ENCODE results near the gene SHC3. TPM values are rescaled to one million over a fixed set of nuclear protein-coding genes. Genes with fewer than 3 reads are reported as not detected.

Gene SHC3
- total and polyA plus RNA-seq, 4 donors, result 0.10 to 6.9 (median 1.1) TPM; not detected in 1

- 78 to 79% methylated on average over 4 of the region's 4 CpGs for WGBS, 2 donors
Observed at GRCh38 chr9:89071591-89071990, 107.0 kb downstream of the SHC3 start.

GRCh38 chr9:89066835-89067234 is 111.8 kb downstream of the SHC3 start:
- Histone ChIP-seq H3K36me3 (ENCODE audit: control insufficient read depth in 1 of 2, insufficient read depth in 2 of 2, low read length in 1 of 2) (no peaks in the 10 kb centered on the region), H3K9me3 (ENCODE audit: control insufficient read depth, low read length) (no peaks in the 10 kb centered on the region), H3K4me1 (ENCODE audit: control insufficient read depth in 1 of 2, insufficient read depth in 2 of 2, low read length in 2 of 2) (no peaks in the 10 kb centered on the region), H3K4me3 (ENCODE audit: low read length in 2 of 2) (no peak overlapping the region), H3K27ac (ENCODE audit: low read depth in 1 of 2, low read length in 2 of 2) (no peak overlapping the region), H3K27me3 (ENCODE audit: control insufficient read depth in 1 of 2, insufficient read depth in 2 of 2, low read length in 1 of 2) (no peaks in the 10 kb centered on the region)
- ATAC-seq (ENCODE audit: low FRiP score) (no peak), DNase-seq (no peak)
- WGBS, 2 donors, result 76 to 79% methylated on average over 4 of the region's 4 CpGs
- intact Hi-C loops (cut with DNase I), result no loop called here

More at GRCh38 chr9:89071591-89071990, 107.0 kb downstream of the SHC3 start:
- H3K9me3 ChIP-seq (ENCODE audit: control insufficient read depth, low read length), result no peaks in the 10 kb centered on the region
- H3K4me1 ChIP-seq (ENCODE audit: control insufficient read depth in 1 of 2, insufficient read depth in 2 of 2, low read length in 2 of 2), result no peaks in the 10 kb centered on the region
- H3K4me3 ChIP-seq (ENCODE audit: low read length in 2 of 2), result no peak overlapping the region
- no peaks in the 10 kb centered on the region for H3K36me3 ChIP-seq (ENCODE audit: control insufficient read depth in 1 of 2, insufficient read depth in 2 of 2, low read length in 1 of 2)
- no peak for ATAC-seq (ENCODE audit: low FRiP score)
- intact Hi-C loops (cut with DNase I), result no loop called here
- H3K27ac ChIP-seq (ENCODE audit: low read depth in 1 of 2, low read length in 2 of 2), result no peak overlapping the region
- DNase-seq, result no peak
- no peaks in the 10 kb centered on the region for H3K27me3 ChIP-seq (ENCODE audit: control insufficient read depth in 1 of 2, insufficient read depth in 2 of 2, low read length in 1 of 2)

DNA sequence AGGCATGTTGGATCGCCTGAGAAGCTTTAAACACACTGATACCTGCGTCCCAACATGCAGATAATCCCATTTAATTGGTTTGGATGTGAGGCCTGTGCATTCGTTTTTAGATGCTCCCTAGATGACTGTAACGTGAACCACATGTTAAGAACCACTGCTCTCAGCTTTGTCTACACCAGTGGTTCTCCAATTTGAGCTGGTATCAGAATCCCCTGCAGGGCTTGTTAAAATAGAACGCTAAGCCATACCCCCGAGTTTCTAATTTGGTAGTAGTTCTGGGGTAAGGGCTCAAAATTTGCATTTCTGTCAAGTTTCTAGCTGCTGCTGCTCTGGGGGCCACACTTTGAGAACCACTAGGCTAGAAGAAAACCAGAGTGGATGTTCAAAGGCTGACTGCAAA is 112.7 kb downstream of the SHC3 start:
- no peak overlapping the region for H3K27ac ChIP-seq (ENCODE audit: low read depth in 1 of 2, low read length in 2 of 2)
- no peak for DNase-seq
- H3K4me3 ChIP-seq (ENCODE audit: low read length in 2 of 2), result no peak overlapping the region
- no peak for ATAC-seq (ENCODE audit: low FRiP score)
- H3K36me3 ChIP-seq (ENCODE audit: control insufficient read depth in 1 of 2, insufficient read depth in 2 of 2, low read length in 1 of 2), result no peaks in the 10 kb centered on the region
- intact Hi-C loops (cut with DNase I), result no loop called here
- no peaks in the 10 kb centered on the region for H3K9me3 ChIP-seq (ENCODE audit: control insufficient read depth, low read length)
- WGBS, 2 donors, result 68 to 73% methylated on average over 6 of the region's 6 CpGs
- H3K27me3 ChIP-seq (ENCODE audit: control insufficient read depth in 1 of 2, insufficient read depth in 2 of 2, low read length in 1 of 2), result no peaks in the 10 kb centered on the region
- no peaks in the 10 kb centered on the region for H3K4me1 ChIP-seq (ENCODE audit: control insufficient read depth in 1 of 2, insufficient read depth in 2 of 2, low read length in 2 of 2)

- H3K27me3 ChIP-seq (ENCODE audit: control insufficient read depth in 1 of 2, insufficient read depth in 2 of 2, low read length in 1 of 2), result no peaks in the 10 kb centered on the region
- no peaks in the 10 kb centered on the region for H3K36me3 ChIP-seq (ENCODE audit: control insufficient read depth in 1 of 2, insufficient read depth in 2 of 2, low read length in 1 of 2)
- H3K4me1 ChIP-seq (ENCODE audit: control insufficient read depth in 1 of 2, insufficient read depth in 2 of 2, low read length in 2 of 2), result no peaks in the 10 kb centered on the region
- no peaks in the 10 kb centered on the region for H3K9me3 ChIP-seq (ENCODE audit: control insufficient read depth, low read length)
- H3K4me3 ChIP-seq (ENCODE audit: low read length in 2 of 2), result no peak overlapping the region
- 86 to 87% methylated on average over 5 of the region's 5 CpGs for WGBS, 2 donors
- no peak overlapping the region for H3K27ac ChIP-seq (ENCODE audit: low read depth in 1 of 2, low read length in 2 of 2)
- ATAC-seq (ENCODE audit: low FRiP score), result no peak
- no peak for DNase-seq
- intact Hi-C loops (cut with DNase I), result no loop called here
Observed at GRCh38 chr9:89060790-89061189, 117.8 kb downstream of the SHC3 start.

GRCh38 chr9:89059925-89060506 is 118.6 kb downstream of the SHC3 start:
- H3K27me3 ChIP-seq (ENCODE audit: control insufficient read depth in 1 of 2, insufficient read depth in 2 of 2, low read length in 1 of 2), result no peaks in the 10 kb centered on the region
- no peaks in the 10 kb centered on the region for H3K9me3 ChIP-seq (ENCODE audit: control insufficient read depth, low read length)
- ATAC-seq (ENCODE audit: low FRiP score) (no peak), DNase-seq (no peak)
- H3K4me3 ChIP-seq (ENCODE audit: low read length in 2 of 2), result no peak overlapping the region
- H3K27ac ChIP-seq (ENCODE audit: low read depth in 1 of 2, low read length in 2 of 2), result no peak overlapping the region
- intact Hi-C loops (cut with DNase I), result no loop called here
- no peaks in the 10 kb centered on the region for H3K4me1 ChIP-seq (ENCODE audit: control insufficient read depth in 1 of 2, insufficient read depth in 2 of 2, low read length in 2 of 2)
- WGBS, 2 donors, result 95% methylated on average over 14 to 15 of the region's 15 CpGs
- no peaks in the 10 kb centered on the region for H3K36me3 ChIP-seq (ENCODE audit: control insufficient read depth in 1 of 2, insufficient read depth in 2 of 2, low read length in 1 of 2)

DNA sequence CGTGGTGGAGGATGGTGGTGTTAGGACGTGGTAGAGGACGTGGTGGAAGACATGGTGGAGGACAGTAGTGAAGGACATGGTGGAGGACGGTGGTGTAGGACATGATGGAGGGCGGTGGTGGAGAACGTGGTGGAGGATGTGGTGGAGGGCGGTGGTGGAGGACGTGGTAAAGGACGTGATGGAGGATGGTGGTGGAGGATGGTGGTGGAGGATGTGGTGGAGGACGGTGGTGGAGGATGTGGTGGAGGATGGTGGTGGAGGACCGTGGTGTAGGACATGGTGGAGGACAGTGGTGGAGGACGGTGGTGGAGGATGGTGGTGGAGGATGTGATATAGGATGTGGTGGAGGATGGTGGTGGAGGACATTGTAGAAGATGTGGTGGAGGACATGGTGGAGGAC is 119.7 kb downstream of the SHC3 start:
- ATAC-seq (ENCODE audit: low FRiP score) (no peak), DNase-seq (no peak)
- intact Hi-C loops (cut with DNase I), result no loop called here
- no peaks in the 10 kb centered on the region for H3K4me1 ChIP-seq (ENCODE audit: control insufficient read depth in 1 of 2, insufficient read depth in 2 of 2, low read length in 2 of 2)
- H3K4me3 ChIP-seq (ENCODE audit: low read length in 2 of 2), result no peak overlapping the region
- H3K27ac ChIP-seq (ENCODE audit: low read depth in 1 of 2, low read length in 2 of 2), result no peak overlapping the region
- no peaks in the 10 kb centered on the region for H3K27me3 ChIP-seq (ENCODE audit: control insufficient read depth in 1 of 2, insufficient read depth in 2 of 2, low read length in 1 of 2)
- no peaks in the 10 kb centered on the region for H3K36me3 ChIP-seq (ENCODE audit: control insufficient read depth in 1 of 2, insufficient read depth in 2 of 2, low read length in 1 of 2)
- no peaks in the 10 kb centered on the region for H3K9me3 ChIP-seq (ENCODE audit: control insufficient read depth, low read length)
- WGBS, 2 donors, result 96 to 97% methylated on average over 12 of the region's 12 CpGs

DNA sequence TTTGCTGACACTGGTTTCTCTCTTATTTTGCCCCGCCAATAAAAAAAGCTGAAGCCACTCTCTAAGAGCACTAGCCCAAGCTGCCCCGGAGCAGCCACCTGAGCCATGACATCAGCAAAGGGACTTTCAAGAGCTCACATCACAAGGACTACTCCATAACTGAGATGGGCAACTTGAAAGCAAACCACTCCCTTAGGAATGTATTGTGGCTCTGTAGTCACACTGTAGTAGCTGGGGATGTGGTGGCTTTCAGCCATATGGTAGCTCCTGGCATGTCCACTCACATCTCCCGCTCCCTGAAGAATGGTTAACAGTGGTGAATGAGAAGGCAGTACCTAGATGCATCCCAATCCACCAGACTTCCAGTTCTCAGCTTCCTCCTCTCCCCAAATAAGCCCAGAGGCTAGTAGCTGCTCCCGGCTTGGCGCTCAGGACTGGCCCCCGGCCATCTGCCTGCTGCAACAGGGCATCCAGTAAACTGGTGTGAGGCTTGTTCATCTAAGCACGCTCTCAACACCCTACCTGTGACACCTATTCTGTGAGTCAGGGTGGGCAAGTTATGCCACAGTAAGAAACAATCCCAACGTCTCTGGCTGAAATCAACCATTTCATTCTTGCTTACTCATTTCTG is 123.6 kb downstream of the SHC3 start:
- Histone ChIP-seq H3K9me3 (ENCODE audit: control insufficient read depth, low read length) (no peaks in the 10 kb centered on the region), H3K27ac (ENCODE audit: low read depth in 1 of 2, low read length in 2 of 2) (no peak overlapping the region), H3K4me3 (ENCODE audit: low read length in 2 of 2) (no peak overlapping the region), H3K27me3 (ENCODE audit: control insufficient read depth in 1 of 2, insufficient read depth in 2 of 2, low read length in 1 of 2) (no peaks in the 10 kb centered on the region), H3K4me1 (ENCODE audit: control insufficient read depth in 1 of 2, insufficient read depth in 2 of 2, low read length in 2 of 2) (no peaks in the 10 kb centered on the region), H3K36me3 (ENCODE audit: control insufficient read depth in 1 of 2, insufficient read depth in 2 of 2, low read length in 1 of 2) (no peaks in the 10 kb centered on the region)
- no peak for DNase-seq
- WGBS, 2 donors, result 95 to 96% methylated on average over 8 of the region's 8 CpGs
- intact Hi-C loops (cut with DNase I), result no loop called here
- ATAC-seq (ENCODE audit: low FRiP score), result no peak

- whole genome bisulfite sequencing, 2 donors, result 90 to 96% methylated on average over 5 of the region's 5 CpGs
- H3K9me3 ChIP-seq (ENCODE audit: control insufficient read depth, low read length), result no peaks in the 10 kb centered on the region
Observed at GRCh38 chr9:89053301-89053700, 125.3 kb downstream of the SHC3 start.

GRCh38 chr9:89052470-89053097 is 126.0 kb downstream of the SHC3 start:
- intact Hi-C loops (cut with DNase I), result no loop called here
- 89 to 91% methylated on average over 6 of the region's 6 CpGs for WGBS, 2 donors
- Histone ChIP-seq H3K27ac (ENCODE audit: low read depth in 1 of 2, low read length in 2 of 2) (no peak overlapping the region), H3K4me3 (ENCODE audit: low read length in 2 of 2) (no peak overlapping the region), H3K4me1 (ENCODE audit: control insufficient read depth in 1 of 2, insufficient read depth in 2 of 2, low read length in 2 of 2) (no peaks in the 10 kb centered on the region), H3K27me3 (ENCODE audit: control insufficient read depth in 1 of 2, insufficient read depth in 2 of 2, low read length in 1 of 2) (no peaks in the 10 kb centered on the region), H3K9me3 (ENCODE audit: control insufficient read depth, low read length) (no peaks in the 10 kb centered on the region), H3K36me3 (ENCODE audit: control insufficient read depth in 1 of 2, insufficient read depth in 2 of 2, low read length in 1 of 2) (no peaks in the 10 kb centered on the region)
- DNase-seq (no peak), ATAC-seq (ENCODE audit: low FRiP score) (no peak)

More at GRCh38 chr9:89053301-89053700, 125.3 kb downstream of the SHC3 start:
- intact Hi-C loops (cut with DNase I), result no loop called here
- Histone ChIP-seq H3K36me3 (ENCODE audit: control insufficient read depth in 1 of 2, insufficient read depth in 2 of 2, low read length in 1 of 2) (no peaks in the 10 kb centered on the region), H3K27ac (ENCODE audit: low read depth in 1 of 2, low read length in 2 of 2) (no peak overlapping the region), H3K27me3 (ENCODE audit: control insufficient read depth in 1 of 2, insufficient read depth in 2 of 2, low read length in 1 of 2) (no peaks in the 10 kb centered on the region), H3K4me3 (ENCODE audit: low read length in 2 of 2) (no peak overlapping the region), H3K4me1 (ENCODE audit: control insufficient read depth in 1 of 2, insufficient read depth in 2 of 2, low read length in 2 of 2) (no peaks in the 10 kb centered on the region)
- ATAC-seq (ENCODE audit: low FRiP score), result no peak
- no peak for DNase-seq

All from aorta (tissue), 5 donors.